ENCODE measurements around the gene SNX20.

Gene SNX20

DNA sequence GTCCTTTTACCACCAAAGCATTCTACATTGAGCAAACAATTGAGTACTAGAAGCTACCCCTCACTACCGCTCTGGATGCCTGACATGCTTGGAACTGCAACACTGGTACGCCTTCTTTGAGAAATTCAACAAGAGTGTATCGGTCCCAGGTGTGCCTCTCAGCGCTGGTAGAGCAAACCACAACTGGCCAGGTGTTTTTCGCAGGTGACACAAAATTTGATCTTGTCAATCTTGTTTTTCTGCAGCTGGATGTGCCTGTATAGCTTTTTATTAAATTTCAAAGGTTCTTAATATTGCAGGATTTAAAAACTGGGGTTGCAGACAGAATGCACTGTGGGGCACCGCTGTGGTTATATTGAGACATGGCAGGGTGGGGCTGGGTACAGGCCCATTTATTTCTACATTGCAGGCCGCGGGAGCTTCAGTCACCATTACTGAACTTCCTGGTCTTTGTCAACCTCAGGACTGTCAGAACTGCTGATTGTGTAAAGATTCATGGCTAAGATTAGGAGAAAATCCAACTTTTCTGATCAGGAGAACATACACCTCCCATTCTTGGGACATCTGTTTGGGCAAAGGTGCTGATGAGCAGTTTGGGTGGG, 4.5 kb upstream of the SNX20 start:
- TF ChIP-seq, protein P1, sequence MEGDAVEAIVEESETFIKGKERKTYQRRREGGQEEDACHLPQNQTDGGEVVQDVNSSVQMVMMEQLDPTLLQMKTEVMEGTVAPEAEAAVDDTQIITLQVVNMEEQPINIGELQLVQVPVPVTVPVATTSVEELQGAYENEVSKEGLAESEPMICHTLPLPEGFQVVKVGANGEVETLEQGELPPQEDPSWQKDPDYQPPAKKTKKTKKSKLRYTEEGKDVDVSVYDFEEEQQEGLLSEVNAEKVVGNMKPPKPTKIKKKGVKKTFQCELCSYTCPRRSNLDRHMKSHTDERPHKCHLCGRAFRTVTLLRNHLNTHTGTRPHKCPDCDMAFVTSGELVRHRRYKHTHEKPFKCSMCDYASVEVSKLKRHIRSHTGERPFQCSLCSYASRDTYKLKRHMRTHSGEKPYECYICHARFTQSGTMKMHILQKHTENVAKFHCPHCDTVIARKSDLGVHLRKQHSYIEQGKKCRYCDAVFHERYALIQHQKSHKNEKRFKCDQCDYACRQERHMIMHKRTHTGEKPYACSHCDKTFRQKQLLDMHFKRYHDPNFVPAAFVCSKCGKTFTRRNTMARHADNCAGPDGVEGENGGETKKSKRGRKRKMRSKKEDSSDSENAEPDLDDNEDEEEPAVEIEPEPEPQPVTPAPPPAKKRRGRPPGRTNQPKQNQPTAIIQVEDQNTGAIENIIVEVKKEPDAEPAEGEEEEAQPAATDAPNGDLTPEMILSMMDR (IDR thresholded peaks at IDR 0.05): no peak

- TF ChIP-seq, protein P1 (IDR thresholded peaks at IDR 0.05): no peak
Observed at GRCh38 chr16:50684823-50685461, 3.8 kb upstream of the SNX20 start.

DNA sequence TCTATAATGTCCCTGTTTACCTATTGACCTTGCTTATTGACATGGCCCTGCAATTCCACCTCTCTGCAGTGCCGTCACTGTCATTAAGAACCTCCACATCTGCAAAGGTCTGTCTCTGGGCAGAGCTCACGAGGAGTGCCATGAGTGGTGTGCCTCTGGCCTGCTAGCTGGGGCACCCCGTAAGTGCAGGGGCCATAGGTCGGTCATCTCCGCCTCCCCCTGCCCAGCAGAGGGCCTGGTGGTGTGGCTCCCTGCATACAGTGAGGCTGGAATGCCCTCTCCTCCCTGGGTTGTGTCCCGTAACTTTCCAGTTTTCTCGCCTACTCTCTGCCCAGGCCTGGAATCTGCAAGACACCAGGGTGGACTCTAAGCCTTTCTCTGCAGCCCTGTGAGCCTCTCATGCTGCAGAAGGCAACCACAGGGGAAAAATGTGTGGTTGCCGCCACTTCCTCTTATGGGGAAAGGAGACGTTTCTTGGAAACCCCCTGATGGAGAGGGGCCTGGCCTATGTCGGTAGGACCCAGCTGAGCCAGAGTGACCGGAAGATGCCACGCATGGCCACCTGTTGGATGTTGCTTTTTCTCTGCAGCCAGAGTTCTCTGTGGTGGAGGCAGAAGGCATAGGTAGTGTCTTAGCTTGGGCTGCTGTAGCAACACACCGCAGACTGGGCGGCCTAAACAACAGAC, 2.7 kb upstream of the SNX20 start:
- TF ChIP-seq, protein P1 (IDR thresholded peaks at IDR 0.05): no peak

DNA sequence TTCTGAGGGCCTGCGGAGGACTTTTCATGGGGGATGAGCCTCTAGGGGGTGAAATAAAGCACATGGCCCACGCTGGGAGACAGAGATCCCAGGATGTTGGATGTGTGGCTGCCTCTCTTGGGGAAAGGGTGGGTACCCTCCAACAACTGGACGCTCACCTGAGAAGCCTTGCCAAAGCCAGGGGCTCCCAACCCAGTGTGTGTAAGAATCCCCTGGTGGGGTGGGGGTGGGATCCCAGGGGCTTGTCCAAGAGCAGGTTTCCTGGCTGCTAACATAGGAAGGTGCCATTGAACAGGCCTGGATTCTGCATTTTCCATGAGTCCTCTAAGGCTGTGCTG, 587 bp downstream of the SNX20 start:
- TF ChIP-seq, protein P1 (IDR thresholded peaks at IDR 0.05): no peak

GRCh38 chr16:50679676-50680555, 1.2 kb downstream of the SNX20 start:
- TF ChIP-seq, protein P1 (IDR thresholded peaks at IDR 0.05): no peak

- TF ChIP-seq, protein P1 (IDR thresholded peaks at IDR 0.05): no peak
Observed at GRCh38 chr16:50679266-50679665, 1.8 kb downstream of the SNX20 start.

DNA sequence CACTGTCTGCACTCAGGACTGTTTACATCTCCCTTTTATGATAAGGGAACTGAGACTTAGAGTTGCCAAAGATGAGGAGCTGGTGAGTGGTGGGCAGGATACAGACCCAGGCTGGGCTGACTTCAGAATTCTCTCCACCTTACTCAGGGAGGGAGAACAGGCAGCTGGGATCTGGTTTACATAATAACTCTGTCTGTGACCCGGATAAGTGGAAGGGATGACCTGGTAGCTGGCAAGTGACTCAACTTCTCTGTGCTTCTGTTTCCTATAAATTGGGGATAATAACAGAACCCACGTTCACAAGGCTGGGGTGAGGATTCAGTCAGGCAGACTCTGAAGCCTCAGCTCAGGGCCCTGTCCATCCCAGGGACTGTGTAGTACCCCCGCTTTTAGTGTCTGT, 2.6 kb downstream of the SNX20 start:
- TF ChIP-seq, protein P1 (IDR thresholded peaks at IDR 0.05): no peak

All from LNCAP (cell line).